Natural killer cell treated with Interleukin-12 subunit alpha and Interleukin-12 subunit beta and Interleukin-15 and Interleukin-18, amount 100 ng/mL, for 72 hours (primary cell): ENCODE measurements around the gene KANSL3. TPM values are rescaled to one million over a fixed set of nuclear protein-coding genes. Genes with fewer than 3 reads are reported as not detected.
A peak's percentile ranks its signal among the peaks of the same experiment; 100 is the strongest.
"Not testable (repeated sequence)": the region's sequence is repeated elsewhere in the genome, so short reads cannot be mapped to it uniquely, and the experiment has no call there.

ENCODE experiments used
- ATAC-seq, 2 donors: fragments of 150-1000 bp; cut with Tn5 transposase in 1 of 2; sonication (Bioruptor Pico), chemical (Tn5 transposase) in 1 of 2; 2 replicates each; pipeline ENCODE4 v1.10.0; 2021
- DNase-seq: peaks from one replicate; pipeline ENCODE4 v3.0.0; 2022; ENCODE audit warnings: low spot score
- H3K27ac Mint-ChIP-seq, 2 donors: 1 replicate in 1 of 2; 2 replicates in 1 of 2; pipeline ENCODE4 v1.8.0; 2022; ENCODE audit warnings: mixed read lengths in 2 of 2, mild to moderate bottlenecking in 1 of 2, moderate library complexity in 1 of 2
- H3K27me3 Mint-ChIP-seq, 2 donors: 1 replicate in 1 of 2; 2 replicates in 1 of 2; pipeline ENCODE4 v1.8.0; 2022; ENCODE audit warnings: mixed read lengths in 2 of 2
- H3K36me3 Mint-ChIP-seq: one replicate; pipeline ENCODE4 v1.8.0; 2022; ENCODE audit warnings: mixed read lengths
- H3K4me1 Mint-ChIP-seq, 2 donors: 1 replicate in 1 of 2; 2 replicates in 1 of 2; pipeline ENCODE4 v1.8.0; 2022; ENCODE audit warnings: low read depth in 2 of 2, mixed read lengths in 2 of 2, mild to moderate bottlenecking in 1 of 2
- H3K4me3 Mint-ChIP-seq: one replicate; pipeline ENCODE4 v1.8.0; 2022; ENCODE audit warnings: mixed read lengths
- H3K9me3 Mint-ChIP-seq: 2 replicates; pipeline ENCODE4 v1.8.0; 2022; ENCODE audit warnings: mixed read lengths
- total RNA-seq, 2 donors: library from RNA; stranded (reverse); gene quantifications; one replicate each; pipeline ENCODE4 v1.2.3, GENCODE V29; 2022

The KANSL3 gene
- total RNA-seq, 2 donors from 2014 or later = 62.3 to 95.6 TPM

DNA sequence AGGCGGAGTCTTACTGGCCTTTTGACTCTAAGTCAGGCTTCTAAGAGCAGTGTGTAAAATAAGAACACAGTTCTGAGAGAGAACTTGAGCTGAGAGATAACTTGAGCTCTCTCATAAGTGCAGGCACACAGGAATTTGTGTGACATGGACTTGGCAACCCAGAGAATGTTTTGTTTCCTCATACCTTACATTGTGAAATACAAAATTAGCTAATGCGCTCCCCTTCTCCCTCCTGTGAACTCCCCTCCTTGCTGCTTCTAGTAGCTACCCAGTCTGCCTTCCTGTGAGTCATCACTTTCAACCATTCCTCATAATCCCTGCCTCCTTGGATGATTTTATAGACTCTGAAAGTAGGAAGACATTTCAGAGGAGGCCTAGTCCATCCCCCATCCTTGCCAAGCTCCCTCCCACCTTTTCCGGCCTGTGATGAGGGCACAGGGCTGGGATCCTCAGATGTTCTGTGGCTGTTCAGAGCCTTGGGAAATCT lies 27.0 kb upstream of the KANSL3 start:
- Mint-ChIP-seq H3K36me3 (no peaks in the 10 kb centered on the region), H3K27ac (peak overlapping the region; percentile 22 to 37), H3K27me3 (peaks cover 0 to 4% of the 10 kb centered on the region in 2 donors), H3K4me3 (no peak overlapping the region), H3K9me3 (no peaks in the 10 kb centered on the region), H3K4me1 (peaks cover 0 to 7% of the 10 kb centered on the region in 2 donors)
- no peak for ATAC-seq
- DNase-seq = peak; percentile 29

DNA sequence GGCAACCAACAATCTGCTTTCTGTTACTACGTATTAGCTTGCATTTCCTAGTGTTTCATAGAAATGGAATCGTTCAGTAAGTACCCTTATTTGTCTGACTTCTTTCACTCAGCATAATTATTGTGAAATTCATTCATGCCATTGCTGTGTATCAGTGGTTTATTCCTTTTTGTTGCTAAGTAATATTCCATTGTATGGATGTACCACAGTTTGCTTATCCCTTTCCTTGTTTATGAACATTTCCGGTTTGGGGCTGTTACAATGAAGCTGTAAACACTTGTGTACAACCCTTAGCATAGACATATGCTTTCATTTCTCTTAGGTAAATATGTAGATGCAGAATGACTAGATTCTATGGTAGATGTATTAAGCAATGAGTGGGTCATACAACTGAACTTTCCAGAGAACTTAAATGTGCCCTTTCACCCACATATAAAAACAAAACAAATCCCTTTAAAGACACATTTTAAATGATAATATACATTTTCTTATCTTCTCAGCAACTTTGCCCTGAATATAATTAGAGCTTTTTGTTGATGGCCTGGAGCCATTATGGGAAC lies 26.3 kb upstream of the KANSL3 start:
- peaks cover 0 to 4% of the 10 kb centered on the region in 2 donors for H3K27me3 Mint-ChIP-seq
- ATAC-seq (no peak), DNase-seq (no peak)
- no peak overlapping the region for H3K27ac Mint-ChIP-seq
- no peak overlapping the region for H3K4me3 Mint-ChIP-seq
- H3K4me1 Mint-ChIP-seq = peaks cover 0 to 7% of the 10 kb centered on the region in 2 donors
- no peaks in the 10 kb centered on the region for H3K9me3 Mint-ChIP-seq
- no peaks in the 10 kb centered on the region for H3K36me3 Mint-ChIP-seq

DNA sequence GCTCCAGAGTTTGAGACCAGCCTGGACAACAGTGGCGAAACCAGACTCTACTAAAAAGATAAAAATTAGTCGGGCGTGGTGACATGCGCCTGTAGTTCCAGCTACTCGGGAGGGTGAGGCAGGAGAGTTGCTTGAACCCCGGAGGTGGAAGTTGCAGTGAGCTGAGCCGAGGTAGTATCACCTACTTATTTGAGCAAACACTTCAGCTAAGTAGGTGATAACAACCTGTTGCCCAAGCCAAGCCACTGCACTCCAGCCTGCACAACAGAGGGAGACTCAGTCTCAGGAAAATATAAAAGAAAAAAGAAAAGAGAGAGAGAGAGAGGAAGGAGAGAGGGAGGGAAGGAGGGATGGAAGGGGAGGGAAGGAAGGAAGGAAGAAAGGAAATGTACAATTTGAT lies 25.7 kb upstream of the KANSL3 start:
- Mint-ChIP-seq H3K36me3 (no peaks in the 10 kb centered on the region), H3K4me3 (no peak overlapping the region), H3K27ac (no peak overlapping the region), H3K9me3 (no peaks in the 10 kb centered on the region), H3K27me3 (peaks cover 0 to 4% of the 10 kb centered on the region in 2 donors), H3K4me1 (peaks cover 0 to 7% of the 10 kb centered on the region in 2 donors)
- DNase-seq = peak; percentile 28
- no peak for ATAC-seq

DNA sequence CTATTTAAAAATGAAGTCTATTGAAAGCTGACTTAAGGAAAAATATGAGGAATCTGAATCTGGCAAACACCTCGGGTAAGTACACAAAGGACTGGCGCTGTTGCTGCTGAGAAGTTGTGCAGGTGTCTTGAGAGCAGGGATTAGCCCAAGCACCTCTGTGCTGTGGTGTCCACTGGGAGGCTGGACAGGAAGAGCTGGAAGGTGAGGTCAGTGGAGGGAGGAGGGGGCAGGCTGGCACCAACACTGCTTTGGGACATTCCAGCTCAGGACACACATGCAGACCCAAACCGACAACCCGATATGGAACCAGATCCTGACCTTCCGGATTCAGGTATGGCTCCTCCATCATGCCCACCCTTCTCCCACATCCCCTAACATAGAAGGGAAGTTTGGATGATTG lies 25.1 kb upstream of the KANSL3 start:
- no peaks in the 10 kb centered on the region for H3K36me3 Mint-ChIP-seq
- ATAC-seq = no peak
- peaks cover 0 to 7% of the 10 kb centered on the region in 2 donors for H3K4me1 Mint-ChIP-seq
- no peaks in the 10 kb centered on the region for H3K9me3 Mint-ChIP-seq
- H3K27ac Mint-ChIP-seq = no peak overlapping the region
- H3K27me3 Mint-ChIP-seq = peaks cover 0 to 4% of the 10 kb centered on the region in 2 donors
- DNase-seq = peak; percentile 34
- H3K4me3 Mint-ChIP-seq = no peak overlapping the region

DNA sequence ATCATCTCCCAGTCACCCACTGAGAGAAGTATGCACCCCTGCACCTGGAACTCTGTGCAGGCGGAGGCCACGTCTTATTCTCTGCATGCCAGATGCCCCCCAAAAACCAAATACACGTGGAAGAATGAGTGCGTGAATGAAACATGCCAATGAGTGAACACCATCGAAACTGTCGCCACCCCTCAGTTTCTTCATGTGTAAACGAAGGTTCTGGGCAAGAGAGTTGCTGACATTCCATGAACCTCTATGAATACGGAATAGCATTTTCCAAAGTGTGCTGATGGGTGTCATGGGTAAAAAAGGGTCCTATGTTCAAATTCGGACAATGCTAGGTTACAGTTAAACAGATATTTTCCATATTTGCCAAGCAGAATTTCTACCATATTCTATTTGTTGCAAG lies 24.2 kb upstream of the KANSL3 start:
- ATAC-seq (no peak), DNase-seq (peak; percentile 15)
- Mint-ChIP-seq H3K36me3 (no peaks in the 10 kb centered on the region), H3K27me3 (peaks cover 0 to 4% of the 10 kb centered on the region in 2 donors), H3K4me3 (no peak overlapping the region), H3K9me3 (no peaks in the 10 kb centered on the region), H3K27ac (no peak overlapping the region), H3K4me1 (peaks cover 0 to 7% of the 10 kb centered on the region in 2 donors)

DNA sequence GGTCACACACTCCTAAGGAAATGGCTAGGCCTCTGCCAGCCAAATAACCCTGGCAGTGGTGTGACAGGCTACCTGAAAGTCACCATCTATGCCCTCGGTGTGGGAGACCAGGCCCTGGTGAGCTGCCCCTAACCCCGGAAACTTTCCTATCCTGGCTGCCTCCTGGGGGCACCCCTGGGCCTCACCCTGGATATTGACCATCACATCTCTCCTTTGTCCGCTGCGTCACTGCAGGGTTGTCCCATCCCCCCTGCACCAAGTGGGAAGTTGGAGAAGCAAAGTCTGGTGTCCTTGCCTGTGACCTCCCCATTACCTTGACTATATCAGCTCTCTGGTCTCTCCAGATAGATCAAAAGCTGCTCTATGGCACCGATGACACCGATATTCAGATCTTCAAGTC lies 23.2 kb upstream of the KANSL3 start:
- H3K4me1 Mint-ChIP-seq = peaks cover 0 to 7% of the 10 kb centered on the region in 2 donors
- no peak overlapping the region for H3K4me3 Mint-ChIP-seq
- DNase-seq (peak; percentile 35), ATAC-seq (peak in 1 of 2 donors; percentile 50)
- H3K36me3 Mint-ChIP-seq = no peaks in the 10 kb centered on the region
- H3K9me3 Mint-ChIP-seq = no peaks in the 10 kb centered on the region
- H3K27me3 Mint-ChIP-seq = peaks cover 0 to 4% of the 10 kb centered on the region in 2 donors
- H3K27ac Mint-ChIP-seq = no peak overlapping the region

DNA sequence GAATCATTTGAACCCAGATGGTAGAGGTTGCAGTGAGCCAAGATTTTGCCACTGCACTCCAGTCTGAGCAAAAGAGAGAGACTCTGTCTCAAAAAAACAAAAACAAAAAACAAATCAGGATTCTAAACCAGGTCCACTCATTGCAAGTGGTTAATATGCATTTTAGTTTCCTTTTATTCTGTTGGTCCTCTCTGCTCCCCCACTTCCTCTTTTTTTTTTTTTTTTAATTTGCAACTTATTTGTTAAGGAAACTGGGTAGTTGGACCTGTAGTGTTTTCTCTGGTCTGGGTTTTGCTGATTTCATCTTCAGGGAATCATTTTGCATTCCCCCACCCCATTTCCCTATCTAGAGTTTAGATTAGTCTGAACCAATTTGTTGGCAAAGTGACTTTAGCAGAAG lies 18.4 kb upstream of the KANSL3 start:
- no peaks in the 10 kb centered on the region for H3K9me3 Mint-ChIP-seq
- no peak for DNase-seq
- no peaks in the 10 kb centered on the region for H3K36me3 Mint-ChIP-seq
- peaks cover 0 to 8% of the 10 kb centered on the region in 2 donors for H3K27me3 Mint-ChIP-seq
- H3K27ac Mint-ChIP-seq = no peak overlapping the region
- ATAC-seq = no peak
- H3K4me3 Mint-ChIP-seq = no peak overlapping the region
- no peaks in the 10 kb centered on the region for H3K4me1 Mint-ChIP-seq

DNA sequence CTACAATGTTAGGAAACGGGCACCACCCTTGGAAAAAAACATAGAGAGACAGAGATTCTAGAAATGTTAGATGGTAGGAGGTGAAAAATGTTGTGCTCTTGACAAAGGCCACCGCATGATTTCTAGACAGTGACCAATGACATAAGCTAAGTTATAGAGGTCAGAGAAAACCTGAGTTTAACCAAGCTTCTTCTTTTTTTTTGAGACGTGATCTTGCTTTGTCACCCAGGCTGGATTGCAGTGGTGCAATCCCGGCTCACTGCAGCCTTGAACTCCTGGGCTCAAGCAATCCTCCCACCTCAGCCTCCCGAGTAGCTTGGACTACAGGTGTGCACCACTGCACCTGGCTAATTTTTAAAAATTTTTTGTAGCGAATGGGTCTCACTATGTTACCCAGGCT lies 17.4 kb upstream of the KANSL3 start:
- no peak for DNase-seq
- Mint-ChIP-seq H3K36me3 (no peaks in the 10 kb centered on the region), H3K4me1 (no peaks in the 10 kb centered on the region), H3K27me3 (peaks cover 0 to 8% of the 10 kb centered on the region in 2 donors), H3K27ac (no peak overlapping the region), H3K4me3 (no peak overlapping the region), H3K9me3 (no peaks in the 10 kb centered on the region)
- ATAC-seq = no peak

DNA sequence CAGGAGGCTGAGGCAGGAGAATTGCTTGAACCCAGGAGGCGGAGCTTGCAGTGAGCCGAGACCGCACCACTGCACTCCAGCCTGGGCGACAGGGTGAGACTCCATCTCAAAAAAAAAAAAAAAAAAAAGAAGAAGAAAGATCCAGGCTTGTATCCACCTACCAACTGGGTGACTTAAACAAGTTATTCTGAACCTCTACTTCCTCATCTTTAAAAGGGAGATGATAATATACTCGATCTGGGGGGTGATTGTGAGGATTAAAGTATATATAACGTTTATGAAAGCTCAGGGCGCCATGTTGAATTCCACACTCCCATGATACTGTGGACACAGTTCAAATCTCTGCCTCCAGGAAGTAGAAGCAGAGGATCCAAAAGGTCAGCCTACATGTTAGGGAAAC lies 16.7 kb upstream of the KANSL3 start:
- not testable (repeated sequence) for H3K27ac Mint-ChIP-seq

DNA sequence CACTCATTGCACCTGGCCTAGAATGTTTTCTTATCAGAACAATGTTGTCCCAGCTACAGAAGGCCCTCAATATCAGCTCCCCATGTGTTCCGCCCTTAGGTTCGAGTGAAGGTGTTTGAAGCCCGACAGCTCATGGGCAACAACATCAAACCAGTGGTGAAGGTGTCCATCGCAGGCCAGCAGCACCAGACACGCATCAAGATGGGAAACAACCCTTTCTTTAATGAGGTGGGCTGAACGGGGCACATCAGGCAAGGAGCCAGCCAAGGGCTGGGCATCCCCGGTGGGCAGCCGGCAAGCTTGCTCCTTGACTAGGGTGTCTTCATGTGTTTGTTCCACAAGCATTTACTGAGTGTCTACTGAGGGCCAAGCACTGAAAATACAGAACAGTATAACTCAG lies 13.7 kb upstream of the KANSL3 start:
- H3K27ac Mint-ChIP-seq = no peak overlapping the region
- H3K4me1 Mint-ChIP-seq = no peaks in the 10 kb centered on the region
- ATAC-seq = no peak

More for the DNA sequence above, 16.7 kb upstream of the KANSL3 start:
- not testable (repeated sequence) for H3K4me1 Mint-ChIP-seq, DNase-seq, H3K27me3 Mint-ChIP-seq, H3K9me3 Mint-ChIP-seq, H3K36me3 Mint-ChIP-seq, H3K4me3 Mint-ChIP-seq, ATAC-seq

DNA sequence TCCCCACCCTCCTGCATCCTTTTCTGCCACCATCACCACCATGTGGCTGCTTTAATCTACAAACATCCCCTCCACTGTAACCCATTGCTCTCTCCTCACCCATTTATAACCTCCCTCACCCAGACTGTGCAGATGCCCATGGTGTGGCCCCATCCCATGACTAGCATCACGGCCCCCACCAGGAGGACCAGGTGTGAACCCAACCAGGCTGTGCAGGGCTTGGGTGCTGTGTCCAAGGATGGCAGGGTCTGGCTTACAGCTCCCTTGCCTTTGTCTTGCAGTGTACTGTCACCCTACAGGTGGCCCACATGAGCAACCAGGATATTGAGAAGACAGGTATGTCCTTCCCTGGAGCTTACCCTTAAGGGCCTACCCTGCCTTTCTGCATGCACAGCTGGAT lies 11.2 kb upstream of the KANSL3 start:
- DNase-seq = peak; percentile 44
- H3K4me1 Mint-ChIP-seq = no peaks in the 10 kb centered on the region
- no peak overlapping the region for H3K27ac Mint-ChIP-seq
- no peaks in the 10 kb centered on the region for H3K36me3 Mint-ChIP-seq
- H3K4me3 Mint-ChIP-seq = no peak overlapping the region
- H3K27me3 Mint-ChIP-seq = peaks cover 0 to 5% of the 10 kb centered on the region in 2 donors
- H3K9me3 Mint-ChIP-seq = no peaks in the 10 kb centered on the region
- ATAC-seq = peak in 1 of 2 donors; percentile 17

More for the DNA sequence above, 13.7 kb upstream of the KANSL3 start:
- no peak overlapping the region for H3K4me3 Mint-ChIP-seq
- H3K9me3 Mint-ChIP-seq = no peaks in the 10 kb centered on the region
- peaks cover 0 to 8% of the 10 kb centered on the region in 2 donors for H3K27me3 Mint-ChIP-seq
- H3K36me3 Mint-ChIP-seq = no peaks in the 10 kb centered on the region
- DNase-seq = no peak

DNA sequence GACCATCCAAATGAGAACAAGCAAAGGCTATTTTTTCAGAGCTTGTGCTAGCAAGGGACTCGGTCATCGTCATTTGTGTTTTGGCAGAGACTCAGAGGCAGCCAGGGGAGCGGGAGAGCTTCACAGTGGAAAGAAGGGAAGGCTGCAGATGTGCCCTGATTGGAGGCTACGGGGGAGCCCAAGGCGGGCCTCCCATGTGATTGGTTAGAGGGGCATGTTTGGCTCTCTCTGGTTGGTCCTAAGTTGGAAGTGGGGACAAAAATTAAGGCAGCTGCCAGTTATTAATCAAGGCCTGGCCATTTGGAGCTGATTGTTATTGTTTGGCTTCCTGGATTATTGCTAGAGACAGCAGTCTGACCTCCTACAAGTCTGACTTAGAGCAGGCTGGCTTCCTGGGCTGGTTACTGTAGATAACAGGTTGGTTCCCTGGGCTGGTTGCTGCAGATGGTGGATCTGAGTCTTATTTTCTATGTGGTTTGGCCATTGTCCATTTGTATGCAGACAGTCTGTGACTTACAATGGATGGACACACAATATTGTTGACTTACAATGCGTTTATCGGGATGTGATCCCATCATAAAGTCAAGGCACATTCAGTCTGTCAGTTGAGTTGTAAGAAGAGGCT lies 10.3 kb upstream of the KANSL3 start:
- Mint-ChIP-seq H3K4me1 (no peaks in the 10 kb centered on the region), H3K9me3 (no peaks in the 10 kb centered on the region), H3K27me3 (peaks cover 0 to 2% of the 10 kb centered on the region in 2 donors), H3K4me3 (no peak overlapping the region), H3K36me3 (no peaks in the 10 kb centered on the region), H3K27ac (no peak overlapping the region)
- ATAC-seq (no peak), DNase-seq (no peak)

DNA sequence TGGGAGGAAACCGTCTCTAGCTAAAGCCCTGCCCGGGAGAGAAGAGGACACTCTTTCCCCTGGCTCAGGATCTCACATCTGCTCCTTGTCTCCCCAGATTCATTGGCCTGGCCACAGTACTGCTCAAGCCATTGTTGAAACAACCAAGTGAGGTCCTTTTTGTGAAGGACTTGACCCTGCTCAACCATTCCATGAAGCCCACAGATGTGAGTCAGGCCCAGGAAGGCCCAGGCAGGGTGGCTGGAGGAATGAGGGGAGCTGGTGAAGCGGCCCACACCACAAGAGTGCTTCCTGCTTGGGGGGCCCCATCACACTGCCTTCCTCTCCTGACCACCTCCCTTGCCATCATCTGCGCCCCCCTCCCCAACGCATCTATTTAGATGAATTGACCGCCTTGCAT lies 9.6 kb upstream of the KANSL3 start:
- H3K9me3 Mint-ChIP-seq = no peaks in the 10 kb centered on the region

DNA sequence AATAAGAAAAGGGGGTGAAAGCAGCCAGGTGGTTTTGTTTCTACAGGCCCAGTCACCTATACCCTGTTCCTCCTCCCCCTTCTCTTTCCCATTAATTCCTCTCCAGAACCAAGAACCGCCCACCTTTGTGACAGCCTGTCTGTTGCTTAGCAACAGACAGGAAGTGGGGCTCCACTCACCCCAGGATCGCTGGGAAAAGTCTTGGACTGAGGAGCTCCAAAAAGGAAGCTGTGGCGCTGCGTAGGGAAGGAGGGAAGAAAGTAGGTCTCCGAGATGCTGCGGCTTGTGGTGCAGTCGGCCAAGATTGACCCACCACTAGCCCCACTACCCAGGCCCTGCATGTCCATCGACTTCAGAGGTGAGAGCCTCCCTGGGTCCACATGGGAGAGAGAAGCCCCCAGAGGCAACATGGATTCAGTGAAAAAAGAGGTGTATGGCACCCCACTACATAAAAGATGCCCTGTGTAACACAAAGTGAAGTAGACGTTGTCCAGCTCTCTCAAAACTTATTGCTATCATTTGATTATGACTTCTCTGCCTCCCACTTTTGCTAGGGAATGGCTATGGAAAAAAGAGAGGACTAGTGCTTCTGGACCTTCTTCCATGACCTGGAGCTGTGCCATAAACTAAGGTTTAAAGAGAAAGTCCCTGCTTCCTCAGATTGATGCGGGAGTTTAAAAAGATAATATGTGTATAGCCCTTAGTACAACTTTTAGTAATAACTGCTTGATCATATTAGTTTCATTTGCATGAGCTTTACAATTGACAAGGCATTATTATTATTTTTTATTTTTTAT lies 4.7 kb upstream of the KANSL3 start, which contains the start of gene FER1L5:
Gene FER1L5 (plus strand): TSS at position 201 of the 797 bp plus-strand sequence. CDS start 73 bp downstream, at position 274.
- H3K27me3 Mint-ChIP-seq = no peaks in the 10 kb centered on the region
- H3K9me3 Mint-ChIP-seq = no peaks in the 10 kb centered on the region
- H3K27ac Mint-ChIP-seq = no peak within 1 kb of the TSS
- ATAC-seq (no peak), DNase-seq (no peak)
- peaks cover 2 to 4% of the 10 kb centered on the region in 2 donors for H3K4me1 Mint-ChIP-seq
- H3K36me3 Mint-ChIP-seq = no peaks in the 10 kb centered on the region
- H3K4me3 Mint-ChIP-seq = no peak within 1 kb of the TSS

More for the DNA sequence above, 9.6 kb upstream of the KANSL3 start:
- ATAC-seq (no peak), DNase-seq (peak; percentile 39)
- Mint-ChIP-seq H3K4me1 (no peaks in the 10 kb centered on the region), H3K36me3 (no peaks in the 10 kb centered on the region), H3K4me3 (no peak overlapping the region), H3K27ac (no peak overlapping the region), H3K27me3 (peaks cover 0 to 2% of the 10 kb centered on the region in 2 donors)
